PC-3 (cell line): ENCODE results near the gene CHIT1.

Experiments
- EZH2 ChIP-seq: fragments of 300-600 bp; sonication (generic); IDR thresholded peaks from one replicate; pipeline ENCODE4 v1.6.1; 2017; ENCODE audit warnings: antibody characterized with exemption, mild to moderate bottlenecking, low read length; ENCODE audit not compliant: unreplicated experiment
- TF ChIP-seq, protein P1 (sequence below): fragments of 300-600 bp; sonication (generic); conservative IDR thresholded peaks from 2 replicates; pipeline ENCODE4 v1.5.1; 2017; ENCODE audit warnings: antibody characterized with exemption, low read depth, mild to moderate bottlenecking, low read length

DNA sequence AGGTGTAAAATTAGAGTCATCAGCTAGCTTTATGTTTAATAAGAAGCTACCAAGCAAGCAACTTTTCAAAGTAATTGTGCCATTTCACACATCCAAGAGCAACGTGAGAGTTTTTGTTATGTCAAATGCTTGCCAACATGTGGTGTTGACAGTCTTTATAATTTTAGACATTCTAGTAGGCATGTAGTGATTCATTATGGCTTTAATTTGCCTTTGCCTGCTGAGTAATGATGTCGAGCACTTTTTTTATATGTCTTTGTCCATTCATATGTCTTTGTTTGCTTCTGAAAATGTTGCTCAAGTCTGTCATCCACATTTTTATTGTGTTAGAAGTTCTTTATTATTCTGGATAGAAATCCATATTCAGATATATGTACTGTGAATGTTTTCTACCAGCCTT, 21.4 kb upstream of the CHIT1 start:
- TF ChIP-seq, protein P1, sequence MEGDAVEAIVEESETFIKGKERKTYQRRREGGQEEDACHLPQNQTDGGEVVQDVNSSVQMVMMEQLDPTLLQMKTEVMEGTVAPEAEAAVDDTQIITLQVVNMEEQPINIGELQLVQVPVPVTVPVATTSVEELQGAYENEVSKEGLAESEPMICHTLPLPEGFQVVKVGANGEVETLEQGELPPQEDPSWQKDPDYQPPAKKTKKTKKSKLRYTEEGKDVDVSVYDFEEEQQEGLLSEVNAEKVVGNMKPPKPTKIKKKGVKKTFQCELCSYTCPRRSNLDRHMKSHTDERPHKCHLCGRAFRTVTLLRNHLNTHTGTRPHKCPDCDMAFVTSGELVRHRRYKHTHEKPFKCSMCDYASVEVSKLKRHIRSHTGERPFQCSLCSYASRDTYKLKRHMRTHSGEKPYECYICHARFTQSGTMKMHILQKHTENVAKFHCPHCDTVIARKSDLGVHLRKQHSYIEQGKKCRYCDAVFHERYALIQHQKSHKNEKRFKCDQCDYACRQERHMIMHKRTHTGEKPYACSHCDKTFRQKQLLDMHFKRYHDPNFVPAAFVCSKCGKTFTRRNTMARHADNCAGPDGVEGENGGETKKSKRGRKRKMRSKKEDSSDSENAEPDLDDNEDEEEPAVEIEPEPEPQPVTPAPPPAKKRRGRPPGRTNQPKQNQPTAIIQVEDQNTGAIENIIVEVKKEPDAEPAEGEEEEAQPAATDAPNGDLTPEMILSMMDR = no peak
- no peak for TF ChIP-seq EZH2
